NCI-H2171 treated with DMSO at 0.1 percent for 48 hours (cell line): ENCODE measurements around the gene TMEM132D.

Experiments used
- DNase-seq: peaks from one replicate; lab custom pipeline; 2025; lab: John Stamatoyannopoulos, UW

Gene TMEM132D

DNA sequence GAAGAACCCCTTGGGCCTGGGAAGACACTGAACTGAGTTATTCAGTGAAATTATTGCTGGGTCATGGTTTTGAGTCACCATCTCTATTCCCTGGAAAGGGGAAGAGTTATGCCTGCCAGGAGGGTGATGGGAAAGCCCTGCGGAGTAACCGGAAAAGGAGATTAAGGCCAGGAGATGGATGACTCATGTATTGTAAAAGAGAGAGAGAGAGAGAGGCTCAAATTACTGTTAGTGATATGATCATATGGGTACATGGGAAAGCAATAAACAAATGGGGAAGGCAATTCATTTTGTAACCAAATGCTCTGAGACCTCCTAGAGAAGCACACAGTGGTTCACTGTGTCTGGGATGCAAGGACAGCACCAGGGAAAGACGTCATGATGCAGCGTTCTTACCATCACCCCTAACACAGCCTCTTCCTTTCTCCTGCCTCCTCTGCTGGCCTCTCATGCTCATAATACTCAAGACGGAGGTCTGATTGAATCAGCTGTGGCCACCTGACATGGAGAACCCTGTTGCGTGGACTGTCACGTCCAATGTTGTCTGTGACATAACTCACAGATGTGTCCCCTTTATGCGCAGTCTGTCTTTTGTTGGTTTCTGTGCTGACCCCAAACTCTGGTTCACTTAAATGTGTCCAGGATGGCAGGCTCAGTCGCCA is 243.7 kb downstream of the TMEM132D start:
- DNase-seq = no peak

GRCh38 chr12:129657179-129657578 is 246.6 kb downstream of the TMEM132D start:
- DNase-seq = no peak

DNA sequence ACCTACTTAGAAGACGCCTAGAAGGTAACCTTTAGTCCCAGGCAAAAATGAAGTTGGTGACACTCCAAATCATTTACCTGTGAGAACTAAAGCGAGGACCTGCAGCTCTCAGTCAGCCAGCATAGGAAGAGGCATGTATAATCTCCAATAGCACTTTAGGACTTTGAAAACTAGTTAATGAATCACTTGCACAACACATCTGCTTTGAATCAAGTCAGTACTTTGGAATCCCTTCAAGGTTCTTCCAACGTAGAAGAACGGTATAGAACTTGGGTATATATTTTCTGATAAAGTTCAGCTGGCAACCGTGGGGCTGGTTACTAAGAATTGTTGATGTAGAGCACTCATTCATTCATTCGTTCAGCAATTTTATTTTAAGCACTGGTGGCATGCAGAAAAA is 251.9 kb downstream of the TMEM132D start:
- DNase-seq = no peak

DNA sequence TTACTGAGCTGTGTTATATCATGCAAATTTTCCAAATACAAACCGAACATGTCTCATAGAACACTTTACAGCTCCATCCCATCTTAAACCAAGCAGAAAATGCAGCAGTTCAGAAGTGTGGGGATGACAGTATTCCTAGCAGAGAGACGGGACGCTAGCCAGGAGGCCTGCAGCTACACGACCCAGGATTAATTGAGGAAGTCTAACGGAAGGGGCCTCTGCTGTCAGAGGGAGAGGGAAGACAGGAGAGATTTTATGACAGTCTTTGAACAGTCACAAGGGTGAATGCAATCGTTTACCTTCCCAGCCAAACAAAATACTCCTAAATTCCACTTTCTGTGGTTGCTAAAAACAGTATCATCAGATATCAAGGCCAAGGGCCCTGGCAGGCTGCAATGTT is 261.9 kb downstream of the TMEM132D start:
- DNase-seq = no peak

- no peak for DNase-seq
These were observed 268.7 kb downstream of the TMEM132D start for GRCh38 chr12:129635021-129635685.

DNA sequence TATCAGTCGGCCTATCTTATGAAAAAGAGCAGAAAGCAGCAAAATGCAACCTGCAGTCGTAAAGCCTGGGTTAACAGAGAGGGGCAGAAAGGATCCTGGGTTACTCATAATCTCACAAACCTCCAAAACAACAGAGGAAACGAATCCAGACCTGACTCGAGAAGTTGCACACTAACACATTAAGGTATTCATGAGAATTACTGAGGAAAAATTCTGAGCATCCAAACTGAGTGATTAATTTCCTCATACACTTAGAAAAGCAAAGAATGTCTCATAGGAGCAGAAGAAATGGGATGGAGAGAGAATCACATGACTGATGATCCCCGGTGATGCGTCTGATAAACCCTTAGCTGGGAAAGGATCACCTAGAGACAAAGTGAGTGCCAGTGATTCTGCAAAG is 272.5 kb downstream of the TMEM132D start:
- no peak for DNase-seq

GRCh38 chr12:129629901-129630300 is 273.9 kb downstream of the TMEM132D start:
- no peak for DNase-seq

DNA sequence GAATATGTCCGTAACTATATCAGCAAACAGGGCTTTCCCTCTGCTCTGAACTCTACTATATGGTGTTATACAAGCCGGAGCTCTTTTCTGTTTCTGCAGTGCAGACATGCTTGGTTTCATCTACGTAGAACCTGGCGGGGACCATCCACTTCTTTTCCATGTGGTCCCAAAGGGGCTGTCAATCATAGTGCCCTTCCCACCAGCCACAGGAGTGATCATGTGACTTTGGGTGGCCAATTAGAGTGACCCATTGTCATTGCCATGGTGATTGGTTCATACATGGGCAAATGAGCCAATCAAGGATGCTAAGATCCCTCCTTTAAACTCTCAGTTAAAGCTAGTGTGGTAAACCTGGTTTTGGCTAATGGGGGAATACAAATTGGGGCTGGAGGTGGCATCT is 281.3 kb downstream of the TMEM132D start:
- DNase-seq = no peak

DNA sequence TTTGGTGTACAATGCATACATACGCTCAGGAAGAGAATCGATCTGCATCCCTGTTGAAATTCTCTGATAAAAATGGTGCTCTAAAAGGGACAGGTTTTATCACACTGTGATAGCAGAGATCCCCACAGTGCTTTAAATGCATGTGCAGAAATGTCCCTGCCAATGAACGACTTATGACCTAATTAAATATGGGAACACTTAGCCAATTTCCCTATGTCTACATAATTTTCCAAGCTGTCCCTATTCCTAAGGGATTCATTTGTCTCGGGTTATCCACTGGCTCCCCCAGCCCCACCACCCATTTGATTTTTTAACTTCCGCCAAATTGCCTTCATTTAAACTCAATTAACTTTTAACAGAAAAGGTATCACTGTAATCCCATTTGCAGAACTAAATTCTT is 284.6 kb downstream of the TMEM132D start:
- no peak for DNase-seq

GRCh38 chr12:129617849-129618248 is 286.0 kb downstream of the TMEM132D start:
- no peak for DNase-seq

DNA sequence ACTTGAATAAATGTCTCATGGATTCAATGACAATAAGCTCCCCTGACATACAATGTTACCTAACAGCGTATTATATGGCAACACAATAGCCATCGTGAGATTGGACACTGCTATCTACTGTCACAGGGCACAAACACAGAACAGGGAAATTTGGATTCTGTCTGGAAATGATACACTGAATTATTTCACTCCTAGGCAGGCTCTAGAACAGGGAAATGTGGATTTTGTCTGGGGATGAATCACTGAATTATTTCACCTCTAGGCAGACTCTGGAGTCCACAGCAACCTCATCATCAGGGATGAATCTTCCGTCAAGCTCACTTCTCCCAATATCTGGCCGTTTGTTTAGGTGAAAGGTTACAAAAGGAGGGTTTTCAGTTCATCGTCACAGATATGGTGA is 288.8 kb downstream of the TMEM132D start:
- no peak for DNase-seq

DNA sequence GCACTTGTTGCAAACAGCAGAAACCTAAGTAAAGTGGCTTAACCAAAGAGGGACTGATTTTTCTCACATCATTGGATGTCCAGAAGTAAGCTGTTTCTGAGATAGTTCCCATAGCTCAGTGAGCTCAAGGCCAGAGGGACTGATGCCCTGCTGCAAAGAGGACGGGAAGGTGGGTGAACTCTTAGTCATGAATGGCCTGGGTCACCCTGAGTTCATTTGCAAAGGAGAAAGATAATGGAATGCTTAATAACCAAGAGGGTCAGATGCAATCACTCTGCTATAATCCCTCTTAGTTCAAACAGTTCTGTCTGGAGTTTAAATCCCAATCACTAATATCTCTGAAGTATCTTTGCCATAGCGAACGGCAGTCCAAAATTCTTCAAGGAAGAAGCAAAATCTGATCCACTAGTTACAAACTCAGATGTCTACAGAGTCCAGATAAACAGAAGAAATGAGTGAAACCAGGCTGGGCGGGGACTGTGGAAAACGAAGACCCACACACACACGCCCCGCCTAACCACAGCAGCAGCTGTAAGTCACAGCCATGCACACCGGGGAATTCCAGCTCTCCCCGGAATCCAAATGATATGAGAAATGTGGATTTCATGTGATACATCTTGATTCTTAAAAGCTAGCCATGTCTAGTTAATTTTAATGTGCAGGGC is 289.5 kb downstream of the TMEM132D start:
- no peak for DNase-seq

DNA sequence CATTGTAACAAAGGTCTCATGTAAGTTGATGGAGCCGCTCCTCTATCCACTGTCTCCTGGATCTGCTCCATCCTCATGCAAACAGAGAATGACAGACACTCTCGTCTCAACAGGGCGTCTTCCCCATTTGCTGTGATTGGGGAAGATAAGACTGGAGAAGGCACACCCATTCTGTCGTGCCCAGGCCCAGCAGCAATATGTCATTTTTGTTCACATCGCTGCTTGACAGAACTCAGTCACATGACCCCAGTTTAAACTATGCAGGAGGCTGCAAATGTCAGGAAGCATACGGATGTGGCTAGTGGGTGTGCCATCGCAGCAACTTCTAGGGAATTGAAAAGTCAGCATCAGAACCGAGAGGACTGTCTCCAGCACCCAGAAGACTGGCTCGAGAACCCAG is 290.5 kb downstream of the TMEM132D start:
- no peak for DNase-seq

DNA sequence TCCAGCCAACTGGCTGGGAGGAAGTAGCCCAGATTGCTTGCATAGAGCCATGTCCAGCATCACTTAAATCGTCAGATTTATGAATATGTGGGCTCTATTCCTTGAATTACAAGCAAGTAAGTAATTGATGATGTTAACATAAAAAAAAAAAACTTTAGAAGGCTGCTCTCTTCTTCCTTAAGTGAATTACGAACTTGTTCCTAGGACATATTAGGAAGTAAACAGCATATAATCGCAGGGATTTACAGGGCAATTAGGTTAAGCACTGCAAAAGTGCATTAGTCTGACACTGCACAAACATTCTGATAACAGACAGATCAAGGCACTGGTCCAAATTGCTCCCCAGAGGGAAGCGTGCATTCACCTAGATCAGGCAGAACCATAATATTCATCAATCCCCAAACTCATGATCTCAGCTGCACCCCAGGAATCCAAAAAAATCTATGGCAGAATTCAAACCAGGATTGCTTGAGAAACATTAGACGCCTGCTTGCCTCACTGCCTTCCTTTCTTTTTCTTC is 293.2 kb downstream of the TMEM132D start:
- DNase-seq = no peak

DNA sequence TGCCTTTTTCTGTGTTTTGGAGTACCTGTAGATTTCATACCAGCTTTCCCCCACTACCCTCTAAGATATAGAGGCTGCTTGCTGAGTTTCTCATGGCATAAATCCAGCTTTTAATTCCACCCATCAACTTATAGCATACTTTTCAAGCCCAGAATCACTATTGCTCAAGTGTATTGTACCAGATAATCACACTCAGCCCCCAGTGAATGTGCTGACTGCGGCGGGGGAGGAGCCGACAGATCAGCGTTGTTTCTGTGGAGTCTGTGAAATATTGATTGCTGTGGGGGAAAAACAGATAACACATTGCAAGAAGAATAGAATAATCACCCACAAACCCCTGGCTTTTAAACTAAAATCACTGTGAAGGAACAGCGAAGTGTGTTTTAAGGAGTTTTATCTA is 296.1 kb downstream of the TMEM132D start:
- no peak for DNase-seq

GRCh38 chr12:129607301-129607700 is 296.5 kb downstream of the TMEM132D start:
- no peak for DNase-seq

DNA sequence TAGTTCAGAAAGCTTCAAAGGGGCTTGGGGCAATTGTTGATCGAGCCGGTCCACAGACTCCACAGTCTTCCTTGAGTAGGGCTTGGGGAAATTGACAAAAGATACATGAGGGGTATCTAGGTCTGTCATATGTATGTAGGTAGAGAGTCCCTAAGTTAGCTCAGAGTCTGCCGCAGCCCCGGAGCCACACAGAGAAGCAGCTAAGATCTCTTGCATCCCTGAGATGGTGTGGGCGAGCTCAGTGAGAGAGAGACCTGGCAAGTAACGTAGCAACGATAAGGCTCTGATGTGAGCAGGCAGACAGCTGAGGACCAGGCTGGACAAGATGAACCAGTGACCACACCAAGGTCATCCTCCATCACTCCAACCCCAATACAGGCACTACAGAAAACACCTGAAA is 297.6 kb downstream of the TMEM132D start:
- DNase-seq = no peak

DNA sequence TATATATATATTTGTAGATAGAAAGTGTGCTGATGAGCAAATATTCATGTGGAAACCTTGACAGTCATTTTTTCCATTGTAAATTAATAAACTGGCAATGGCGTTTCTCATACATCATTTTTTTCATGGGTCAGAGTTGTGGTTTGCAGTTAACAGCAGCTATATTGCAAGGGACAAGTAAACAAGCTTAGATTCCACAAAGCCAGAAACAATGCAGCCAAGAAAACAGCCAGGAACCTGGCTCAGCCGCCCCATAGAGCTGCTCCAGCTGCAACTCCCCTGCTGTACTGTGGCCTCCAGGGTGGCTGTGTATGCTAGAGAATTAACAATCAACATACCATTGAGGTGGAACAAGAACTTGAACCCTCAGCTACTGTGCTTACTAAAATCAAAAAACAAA is 298.2 kb downstream of the TMEM132D start:
- no peak for DNase-seq

DNA sequence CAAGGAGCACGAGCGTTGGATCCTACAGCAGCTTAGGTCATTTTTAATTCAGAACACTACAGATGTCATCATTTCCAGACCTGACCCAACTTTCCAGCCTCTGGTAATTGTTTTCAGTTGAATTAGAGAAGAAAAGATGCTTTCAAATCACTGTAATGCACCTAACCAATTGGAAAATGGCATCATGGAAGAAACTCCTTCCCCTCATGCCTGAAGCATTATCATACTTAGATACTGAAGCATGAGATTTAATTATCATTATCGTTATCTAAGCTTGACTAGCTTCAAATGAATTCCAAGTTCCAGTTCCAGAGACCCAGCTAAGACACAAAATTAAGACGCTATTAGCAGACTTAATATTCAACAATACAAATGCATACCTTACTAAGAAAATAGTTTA is 299.3 kb downstream of the TMEM132D start:
- no peak for DNase-seq

DNA sequence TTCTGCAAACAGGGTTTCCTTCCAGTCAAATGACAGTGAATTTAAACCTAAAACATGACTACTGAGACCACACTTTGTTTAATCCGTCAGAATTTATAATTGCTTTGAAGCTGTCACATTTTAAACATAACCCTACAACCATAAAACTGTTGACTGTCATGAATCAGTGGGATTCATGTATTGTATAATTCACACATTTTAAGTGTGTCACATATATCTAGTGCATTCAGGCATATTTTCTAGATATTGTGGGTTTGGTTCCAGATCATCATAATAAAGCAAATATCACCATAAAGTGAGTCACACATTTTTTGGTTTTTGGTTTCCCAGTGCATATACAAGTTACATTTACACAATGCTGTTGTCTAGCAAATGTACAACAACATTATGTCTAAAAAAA is 304.4 kb downstream of the TMEM132D start:
- no peak for DNase-seq

GRCh38 chr12:129594098-129594497 is 309.7 kb downstream of the TMEM132D start:
- no peak for DNase-seq

- DNase-seq = no peak
These were observed 311.4 kb downstream of the TMEM132D start for GRCh38 chr12:129592449-129592848.

GRCh38 chr12:129589503-129589902 is 314.3 kb downstream of the TMEM132D start:
- DNase-seq = no peak
